Naive B cell (primary cell): ENCODE results near the gene FSCB. TPM values are rescaled to one million over a fixed set of nuclear protein-coding genes. Genes with fewer than 3 reads are reported as not detected.

Experiments
- ATAC-seq, 2 donors: fragments of 150-1000 bp; cut with Tn5 transposase; 2 replicates each; pipeline ENCODE4 v1.10.0; 2021; ENCODE audit warnings: low read depth in 2 of 2, mild to moderate bottlenecking in 2 of 2, moderate library complexity in 2 of 2
- DNase-seq: peaks from one replicate; pipeline ENCODE4 v3.0.0; 2022
- H3K27ac Mint-ChIP-seq, 6 donors: one replicate each; pipeline ENCODE4 v1.8.0; 2020 to 2022; ENCODE audit warnings: mild to moderate bottlenecking in 6 of 6, mixed read lengths in 6 of 6, moderate library complexity in 5 of 6, inconsistent platforms in 2 of 6
- H3K27me3 Mint-ChIP-seq, 3 donors: one replicate each; pipeline ENCODE4 v1.8.0; 2021 to 2022; ENCODE audit warnings: mixed read lengths in 3 of 3, mild to moderate bottlenecking in 1 of 3
- H3K36me3 Mint-ChIP-seq, 2 donors: one replicate each; pipeline ENCODE4 v1.8.0; 2020 to 2022; ENCODE audit warnings: mixed read lengths in 2 of 2, inconsistent platforms in 1 of 2, mild to moderate bottlenecking in 1 of 2
- H3K4me1 Mint-ChIP-seq, 3 donors: one replicate each; pipeline ENCODE4 v1.8.0; 2020 to 2022; ENCODE audit warnings: mixed read lengths in 3 of 3, inconsistent platforms in 1 of 3, mild to moderate bottlenecking in 1 of 3, moderate library complexity in 1 of 3
- H3K4me3 Mint-ChIP-seq, 8 donors: one replicate each; pipeline ENCODE4 v1.8.0; 2020 to 2022; ENCODE audit warnings: mild to moderate bottlenecking in 8 of 8, mixed read lengths in 8 of 8, moderate library complexity in 8 of 8, inconsistent platforms in 2 of 8
- H3K9me3 Mint-ChIP-seq, 7 donors: one replicate each; pipeline ENCODE4 v1.8.0; 2020 to 2022; ENCODE audit warnings: mixed read lengths in 7 of 7, mild to moderate bottlenecking in 5 of 7, inconsistent platforms in 2 of 7, moderate library complexity in 1 of 7
- polyA plus RNA-seq, 6 donors: library from polyadenylated mRNA; unstranded; fragments of 300-500 nt; fragmentation: Illumina TruSeq; gene quantifications; one replicate each; pipeline ENCODE4 v1.2.3, GENCODE V29; 2021; ENCODE audit warnings: low read depth in 6 of 6

The FSCB gene
- polyA plus RNA-seq, 6 donors from 2014 or later: not detected

- H3K27ac Mint-ChIP-seq: no peak overlapping the region
- DNase-seq: no peak
- H3K4me1 Mint-ChIP-seq: no peaks in the 10 kb centered on the region
- H3K36me3 Mint-ChIP-seq: no peaks in the 10 kb centered on the region
- H3K9me3 Mint-ChIP-seq: peaks cover 2 to 12% (median 3%) of the 10 kb centered on the region in 7 donors
- H3K4me3 Mint-ChIP-seq: no peak overlapping the region
- no peaks in the 10 kb centered on the region for H3K27me3 Mint-ChIP-seq
- no peak for ATAC-seq
Observed at GRCh38 chr14:44463356-44464004, 43.6 kb downstream of the FSCB start.

GRCh38 chr14:44462381-44462780, 44.7 kb downstream of the FSCB start:
- Mint-ChIP-seq H3K36me3 (no peaks in the 10 kb centered on the region), H3K27ac (no peak overlapping the region), H3K27me3 (no peaks in the 10 kb centered on the region), H3K9me3 (peaks cover 0 to 15% (median 3%) of the 10 kb centered on the region in 7 donors), H3K4me1 (no peaks in the 10 kb centered on the region), H3K4me3 (no peak overlapping the region)
- no peak for ATAC-seq
- DNase-seq: no peak

- Mint-ChIP-seq H3K9me3 (peaks cover 0 to 21% (median 6%) of the 10 kb centered on the region in 7 donors), H3K4me3 (no peak overlapping the region), H3K36me3 (no peaks in the 10 kb centered on the region), H3K4me1 (no peaks in the 10 kb centered on the region), H3K27ac (no peak overlapping the region), H3K27me3 (no peaks in the 10 kb centered on the region)
- DNase-seq (no peak), ATAC-seq (no peak)
Observed at GRCh38 chr14:44461811-44462210, 45.3 kb downstream of the FSCB start.
